SJCRH30 (cell line): Measurements from ENCODE around the gene TACC2. TPM values are rescaled to one million over a fixed set of nuclear protein-coding genes. Genes with fewer than 3 reads are reported as not detected.
"Not testable (repeated sequence)": the region's sequence is repeated elsewhere in the genome, so short reads cannot be mapped to it uniquely, and the experiment has no call there.

ENCODE experiments used
- DNase-seq, 2 experiments: peaks; one replicate each; pipeline ENCODE4 v3.0.0-alpha.2; 2015 to 2020
- H3K27ac ChIP-seq: fragments of 250-450 bp; sonication (Bioruptor Pico); 2 replicates; pipeline ENCODE4 v1.5.1; 2020; ENCODE audit warnings: mild to moderate bottlenecking, moderate library complexity
- H3K27me3 ChIP-seq: fragments of 250-450 bp; sonication (Bioruptor Pico); 2 replicates; pipeline ENCODE4 v1.5.1; 2020; ENCODE audit warnings: mild to moderate bottlenecking, moderate library complexity
- H3K36me3 ChIP-seq: fragments of 250-450 bp; sonication (Bioruptor Pico); 2 replicates; pipeline ENCODE4 v1.5.1; 2020; ENCODE audit warnings: mild to moderate bottlenecking, moderate library complexity
- H3K4me1 ChIP-seq: fragments of 250-450 bp; sonication (Bioruptor Pico); 2 replicates; pipeline ENCODE4 v1.5.1; 2020; ENCODE audit warnings: mild to moderate bottlenecking, moderate library complexity
- H3K4me3 ChIP-seq: fragments of 250-450 bp; sonication (Bioruptor Pico); 2 replicates; pipeline ENCODE4 v1.5.1; 2020; ENCODE audit warnings: mild to moderate bottlenecking, moderate library complexity
- H3K9me3 ChIP-seq: fragments of 250-450 bp; sonication (Bioruptor Pico); replicated peaks from 2 replicates; pipeline ENCODE4 v1.5.1; 2020; ENCODE audit warnings: mild to moderate bottlenecking, moderate library complexity
- total RNA-seq: library from RNA; depleted of rRNA; stranded (reverse); fragments of >200 nt; shearing (Covaris generic); gene quantifications from 2 replicates; pipeline ENCODE4 v1.2.3, GENCODE V29; 2014; rRNA removed

TACC2 gene, protein sequence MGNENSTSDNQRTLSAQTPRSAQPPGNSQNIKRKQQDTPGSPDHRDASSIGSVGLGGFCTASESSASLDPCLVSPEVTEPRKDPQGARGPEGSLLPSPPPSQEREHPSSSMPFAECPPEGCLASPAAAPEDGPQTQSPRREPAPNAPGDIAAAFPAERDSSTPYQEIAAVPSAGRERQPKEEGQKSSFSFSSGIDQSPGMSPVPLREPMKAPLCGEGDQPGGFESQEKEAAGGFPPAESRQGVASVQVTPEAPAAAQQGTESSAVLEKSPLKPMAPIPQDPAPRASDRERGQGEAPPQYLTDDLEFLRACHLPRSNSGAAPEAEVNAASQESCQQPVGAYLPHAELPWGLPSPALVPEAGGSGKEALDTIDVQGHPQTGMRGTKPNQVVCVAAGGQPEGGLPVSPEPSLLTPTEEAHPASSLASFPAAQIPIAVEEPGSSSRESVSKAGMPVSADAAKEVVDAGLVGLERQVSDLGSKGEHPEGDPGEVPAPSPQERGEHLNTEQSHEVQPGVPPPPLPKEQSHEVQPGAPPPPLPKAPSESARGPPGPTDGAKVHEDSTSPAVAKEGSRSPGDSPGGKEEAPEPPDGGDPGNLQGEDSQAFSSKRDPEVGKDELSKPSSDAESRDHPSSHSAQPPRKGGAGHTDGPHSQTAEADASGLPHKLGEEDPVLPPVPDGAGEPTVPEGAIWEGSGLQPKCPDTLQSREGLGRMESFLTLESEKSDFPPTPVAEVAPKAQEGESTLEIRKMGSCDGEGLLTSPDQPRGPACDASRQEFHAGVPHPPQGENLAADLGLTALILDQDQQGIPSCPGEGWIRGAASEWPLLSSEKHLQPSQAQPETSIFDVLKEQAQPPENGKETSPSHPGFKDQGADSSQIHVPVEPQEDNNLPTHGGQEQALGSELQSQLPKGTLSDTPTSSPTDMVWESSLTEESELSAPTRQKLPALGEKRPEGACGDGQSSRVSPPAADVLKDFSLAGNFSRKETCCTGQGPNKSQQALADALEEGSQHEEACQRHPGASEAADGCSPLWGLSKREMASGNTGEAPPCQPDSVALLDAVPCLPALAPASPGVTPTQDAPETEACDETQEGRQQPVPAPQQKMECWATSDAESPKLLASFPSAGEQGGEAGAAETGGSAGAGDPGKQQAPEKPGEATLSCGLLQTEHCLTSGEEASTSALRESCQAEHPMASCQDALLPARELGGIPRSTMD (N-terminal part only)
- 25.9 and 30.5 TPM in 2 replicates for total RNA-seq

DNA sequence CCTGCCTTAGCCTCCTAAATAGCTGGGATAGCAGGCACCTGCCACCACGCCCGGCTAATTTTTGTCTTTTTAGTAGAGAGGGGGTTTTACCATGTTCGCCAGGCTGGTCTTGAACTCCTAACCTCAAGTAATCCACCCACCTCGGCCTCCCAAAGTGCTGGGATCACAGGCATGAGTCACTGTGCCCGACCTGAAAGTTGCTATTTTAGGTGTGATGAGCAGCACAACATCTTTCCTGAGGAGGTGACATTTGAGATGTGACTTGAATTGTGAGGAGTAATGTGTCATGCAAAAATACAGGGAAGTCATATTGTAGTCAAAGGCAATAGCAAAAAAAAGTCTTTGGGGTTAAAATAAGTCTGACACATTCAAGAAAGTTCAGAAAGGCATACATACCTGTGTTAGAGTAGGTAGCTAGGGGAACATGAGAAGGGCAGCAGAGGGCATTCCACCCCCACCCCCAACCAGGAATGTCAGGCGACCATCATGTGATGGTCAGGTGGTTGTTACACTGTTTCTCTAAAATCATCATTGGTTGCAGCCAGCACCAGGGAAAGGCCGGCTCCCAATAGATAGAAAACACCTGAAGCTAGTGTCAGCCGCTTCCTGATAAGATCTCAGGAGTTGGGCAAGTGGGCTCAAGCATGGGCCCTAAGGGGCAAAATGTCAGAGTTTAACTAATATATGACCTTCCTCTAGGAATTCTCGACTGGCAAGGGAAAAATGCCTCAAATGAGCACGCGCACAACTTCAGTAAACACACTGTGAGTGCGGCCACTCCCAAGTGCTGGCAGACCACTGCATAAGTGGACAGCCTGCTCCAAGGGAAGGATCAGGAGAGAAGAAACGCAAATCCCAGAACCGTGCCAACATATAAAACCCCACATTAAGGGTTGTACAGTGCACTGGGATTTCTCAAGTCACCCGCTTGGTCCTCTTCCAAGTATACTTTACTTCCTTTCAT lies at the start of gene TACC2:
TSS of gene TACC2 (plus strand) at position 803 of the 964 bp plus-strand sequence. CDS start 32,819 bp downstream, outside the sequence.
- Histone ChIP-seq H3K36me3 (no peaks in the 10 kb centered on the region), H3K4me3 (no peak within 1 kb of the TSS), H3K27me3 (no peaks in the 10 kb centered on the region)

DNA sequence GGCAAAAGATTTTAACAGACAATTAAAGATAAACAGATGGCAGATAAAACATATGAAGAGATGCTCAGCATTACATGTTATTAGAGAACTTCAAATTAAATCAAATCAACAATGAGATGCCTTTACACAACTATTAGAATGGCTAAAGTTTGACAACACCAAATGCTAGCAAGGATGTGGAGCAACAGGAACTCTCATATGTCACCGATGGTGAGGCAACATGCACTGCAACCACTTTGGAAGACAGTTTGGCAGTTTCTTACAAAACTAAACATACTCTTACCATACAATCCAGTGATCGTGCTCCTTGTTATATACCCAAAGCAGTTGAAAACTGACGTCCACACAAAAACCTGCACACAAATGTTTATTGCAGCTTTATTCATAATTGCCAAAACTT lies 47.4 kb upstream of the TACC2 start:
- Histone ChIP-seq H3K9me3 (no peaks in the 10 kb centered on the region), H3K27ac (no peak overlapping the region), H3K36me3 (no peaks in the 10 kb centered on the region), H3K27me3 (no peaks in the 10 kb centered on the region), H3K4me3 (no peak overlapping the region), H3K4me1 (no peaks in the 10 kb centered on the region)
- no peak for DNase-seq

More for the DNA sequence above, at the start of gene TACC2:
- no peak within 1 kb of the TSS for H3K27ac ChIP-seq
- no peak for DNase-seq
- H3K9me3 ChIP-seq = peaks cover 3% of the 10 kb centered on the region; the same call in 1 of the 2 replicates
- H3K4me1 ChIP-seq = no peaks in the 10 kb centered on the region

DNA sequence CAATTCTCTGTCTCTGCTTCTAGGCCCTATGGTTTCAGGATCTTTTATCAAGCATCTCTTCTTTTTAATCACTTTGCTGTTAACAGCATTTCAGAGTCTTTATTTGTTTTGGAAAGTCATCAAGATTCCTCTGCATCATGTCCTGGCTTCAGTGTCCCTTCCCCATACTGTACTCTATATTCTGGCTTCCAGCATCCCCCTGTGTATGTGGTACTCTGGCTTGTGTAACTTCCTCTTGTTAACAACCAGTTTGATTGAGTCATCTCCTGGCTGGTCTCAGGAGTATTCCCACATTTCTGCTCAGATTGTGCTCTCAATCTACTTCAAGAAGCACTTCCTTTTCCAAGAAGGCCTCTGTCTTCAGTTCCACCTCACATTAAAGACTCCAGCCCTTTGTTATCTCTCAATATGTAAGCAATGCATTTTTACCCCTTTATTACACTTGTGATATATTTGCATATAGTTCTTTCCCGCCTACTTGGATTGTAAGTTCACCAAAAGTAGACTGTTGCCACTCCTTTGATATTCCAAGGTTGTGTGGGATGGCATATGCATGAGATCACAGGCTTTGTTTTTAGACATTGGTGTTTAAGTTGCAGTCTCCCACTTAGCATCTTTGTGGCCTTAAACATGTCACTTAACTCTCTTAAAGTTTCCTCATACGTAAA lies 46.1 kb upstream of the TACC2 start:
- Histone ChIP-seq H3K4me1 (no peaks in the 10 kb centered on the region), H3K27me3 (no peaks in the 10 kb centered on the region), H3K9me3 (no peaks in the 10 kb centered on the region), H3K36me3 (no peaks in the 10 kb centered on the region), H3K27ac (no peak overlapping the region), H3K4me3 (no peak overlapping the region)
- DNase-seq = no peak

DNA sequence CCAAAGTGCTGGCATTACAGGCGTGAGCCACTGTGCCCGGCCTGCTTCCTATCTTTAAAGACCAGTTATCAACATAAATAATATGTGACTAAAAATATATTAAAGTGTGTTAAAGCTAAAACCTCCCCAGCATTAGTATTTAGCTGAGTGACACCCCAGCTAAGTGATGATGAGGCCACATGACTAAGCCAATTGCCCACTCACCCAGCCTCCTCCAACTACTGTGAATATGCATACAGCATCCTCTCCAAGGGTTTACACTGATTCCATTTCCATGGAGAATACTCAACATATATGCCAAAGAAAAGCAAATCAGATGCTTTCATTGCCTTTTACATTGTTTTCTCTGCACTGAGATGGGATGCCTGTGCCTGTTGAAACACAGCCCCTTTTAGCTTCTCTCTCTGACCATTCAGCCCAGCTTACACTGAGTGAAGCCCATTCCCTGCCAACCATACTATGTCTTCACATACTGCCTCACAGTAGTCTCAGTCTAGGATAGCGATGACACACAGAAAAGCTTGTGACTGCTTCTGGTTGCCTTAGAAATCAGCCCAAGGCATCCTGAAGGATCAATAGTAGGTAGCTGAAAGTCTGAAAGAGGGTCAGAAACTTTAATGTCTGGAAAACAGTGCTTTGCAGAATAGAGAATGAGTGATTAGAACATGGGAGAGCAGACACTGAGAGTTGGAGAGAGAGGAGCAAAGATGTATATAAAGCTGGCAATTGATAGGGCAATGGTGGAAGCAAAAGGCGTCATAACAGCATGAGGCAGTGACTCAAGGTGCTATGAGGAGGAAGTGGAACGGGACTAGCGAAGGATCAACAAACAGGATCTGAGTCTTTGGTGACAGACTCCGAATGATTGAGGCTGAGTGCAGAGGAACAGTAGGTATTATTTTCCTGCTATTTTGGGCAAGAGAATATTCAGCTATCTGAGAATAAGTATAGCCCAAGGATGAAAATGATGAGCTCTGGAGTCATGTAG lies 41.3 kb upstream of the TACC2 start:
- Histone ChIP-seq H3K27me3 (no peaks in the 10 kb centered on the region), H3K9me3 (no peaks in the 10 kb centered on the region), H3K36me3 (no peaks in the 10 kb centered on the region), H3K27ac (no peak overlapping the region), H3K4me3 (no peak overlapping the region), H3K4me1 (no peaks in the 10 kb centered on the region)
- no peak for DNase-seq

DNA sequence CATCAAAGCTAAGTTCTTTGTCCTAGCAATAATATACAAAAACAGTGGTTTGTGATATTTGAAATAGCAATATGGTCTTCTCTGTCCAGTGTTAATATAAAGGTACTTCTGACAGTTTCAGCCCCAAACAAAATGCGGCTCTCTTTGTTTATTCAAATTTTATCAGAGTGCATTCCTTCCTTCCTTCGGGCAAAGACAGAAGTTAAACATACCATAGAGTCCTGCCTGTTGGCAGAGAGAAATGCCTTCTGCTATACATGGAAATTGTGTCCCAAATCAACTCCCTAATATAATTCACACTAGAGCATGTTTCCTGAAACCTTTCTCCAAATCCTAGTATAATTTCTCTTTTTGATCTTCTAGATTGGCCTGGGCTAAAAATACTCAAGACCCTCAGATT lies 39.9 kb upstream of the TACC2 start:
- no peaks in the 10 kb centered on the region for H3K9me3 ChIP-seq
- no peaks in the 10 kb centered on the region for H3K36me3 ChIP-seq
- H3K4me3 ChIP-seq = no peak overlapping the region
- H3K4me1 ChIP-seq = no peaks in the 10 kb centered on the region
- no peak overlapping the region for H3K27ac ChIP-seq
- H3K27me3 ChIP-seq = no peaks in the 10 kb centered on the region
- no peak for DNase-seq

DNA sequence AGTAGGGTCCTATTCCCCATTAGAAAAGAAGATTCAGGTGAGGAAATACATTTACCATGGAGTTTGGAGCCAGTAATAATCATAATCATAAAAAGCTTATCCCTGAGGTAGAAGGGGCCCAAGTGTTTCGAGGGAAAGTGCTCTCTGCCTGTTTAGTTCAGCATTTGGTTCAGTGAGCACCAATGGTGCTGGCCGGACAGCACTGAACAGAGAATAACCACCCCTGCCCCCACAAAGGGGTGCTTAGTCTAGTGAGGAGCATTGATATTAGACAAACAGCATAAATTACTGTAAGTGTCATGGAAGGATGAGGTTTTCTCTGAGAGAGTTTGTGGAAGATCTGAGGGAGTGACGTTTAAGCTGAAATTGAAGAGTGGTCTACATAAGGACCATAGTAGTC lies 39.5 kb upstream of the TACC2 start:
- Histone ChIP-seq H3K27me3 (no peaks in the 10 kb centered on the region), H3K9me3 (no peaks in the 10 kb centered on the region), H3K36me3 (no peaks in the 10 kb centered on the region), H3K4me3 (no peak overlapping the region), H3K4me1 (no peaks in the 10 kb centered on the region), H3K27ac (no peak overlapping the region)
- no peak for DNase-seq

DNA sequence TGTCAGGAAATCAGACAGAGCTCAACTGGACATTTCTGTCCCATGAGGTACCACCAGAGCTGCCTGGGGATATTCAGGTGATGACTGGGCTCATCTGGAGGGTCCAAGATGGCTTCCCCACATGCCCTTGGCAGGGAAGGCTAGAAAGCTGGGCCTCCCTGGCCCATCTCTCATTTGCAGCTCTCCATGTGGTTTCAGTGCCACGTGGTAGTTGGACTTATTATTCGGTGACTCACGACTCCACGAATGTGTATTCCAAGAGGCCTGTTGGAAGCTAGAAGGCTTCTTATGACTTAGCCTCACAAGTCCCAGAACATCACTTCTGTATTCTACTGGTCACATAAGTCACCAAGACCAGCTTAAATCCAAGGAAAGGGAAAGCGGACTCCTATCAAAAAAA lies 36.7 kb upstream of the TACC2 start:
- H3K9me3 ChIP-seq = no peaks in the 10 kb centered on the region
- H3K4me3 ChIP-seq = no peak overlapping the region
- H3K4me1 ChIP-seq = no peaks in the 10 kb centered on the region
- no peak overlapping the region for H3K27ac ChIP-seq
- H3K36me3 ChIP-seq = no peaks in the 10 kb centered on the region; the same call in 1 of the 2 replicates
- no peak for DNase-seq
- no peaks in the 10 kb centered on the region for H3K27me3 ChIP-seq

DNA sequence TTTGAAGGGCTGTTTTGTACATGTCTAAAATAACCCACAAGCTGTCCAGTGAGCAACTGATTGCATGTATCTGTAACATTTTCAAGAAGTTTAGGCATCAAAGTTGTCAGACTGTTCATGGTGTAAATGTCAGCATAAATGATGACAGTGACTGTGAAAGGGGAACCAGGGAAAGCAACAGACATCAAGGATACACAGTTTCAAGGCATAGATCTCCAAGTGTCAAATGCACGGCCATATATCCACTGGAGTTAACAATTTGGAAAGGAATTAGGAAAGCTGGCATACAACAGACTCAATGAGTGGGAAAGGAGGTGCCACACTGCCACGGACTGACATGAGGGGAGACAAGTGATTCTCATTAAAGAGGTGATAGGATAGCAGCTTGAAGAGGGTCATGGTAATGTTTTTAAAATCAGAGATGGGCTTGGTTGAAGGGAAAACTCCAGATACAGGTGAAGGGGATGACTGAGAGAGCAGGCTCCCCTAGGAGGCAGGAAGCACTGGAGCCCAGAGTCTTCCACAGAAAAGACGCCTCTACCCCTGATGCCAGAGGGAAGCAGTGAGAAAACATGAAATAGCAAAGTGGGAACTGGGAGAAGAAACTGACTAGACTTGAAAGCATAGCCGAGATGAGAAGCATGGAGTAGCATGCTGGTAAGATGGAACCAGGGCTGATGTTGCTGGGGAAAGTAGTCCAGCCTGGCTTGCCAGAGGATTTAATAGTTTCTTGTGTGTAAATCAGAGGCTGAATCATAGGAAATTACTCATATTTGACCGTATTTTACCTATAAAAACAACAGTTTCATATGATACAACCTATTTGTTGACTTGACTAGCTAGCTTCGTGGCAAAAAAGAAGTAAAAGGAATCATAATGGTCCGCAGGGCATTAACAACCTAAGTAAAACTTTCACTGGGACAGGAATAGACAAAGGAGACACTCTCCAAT lies 32.6 kb upstream of the TACC2 start:
- no peaks in the 10 kb centered on the region for H3K27me3 ChIP-seq
- peaks cover 12% of the 10 kb centered on the region for H3K36me3 ChIP-seq
- DNase-seq = no peak
- no peak overlapping the region for H3K4me3 ChIP-seq
- H3K27ac ChIP-seq = no peak overlapping the region
- H3K9me3 ChIP-seq = no peaks in the 10 kb centered on the region
- no peaks in the 10 kb centered on the region for H3K4me1 ChIP-seq

DNA sequence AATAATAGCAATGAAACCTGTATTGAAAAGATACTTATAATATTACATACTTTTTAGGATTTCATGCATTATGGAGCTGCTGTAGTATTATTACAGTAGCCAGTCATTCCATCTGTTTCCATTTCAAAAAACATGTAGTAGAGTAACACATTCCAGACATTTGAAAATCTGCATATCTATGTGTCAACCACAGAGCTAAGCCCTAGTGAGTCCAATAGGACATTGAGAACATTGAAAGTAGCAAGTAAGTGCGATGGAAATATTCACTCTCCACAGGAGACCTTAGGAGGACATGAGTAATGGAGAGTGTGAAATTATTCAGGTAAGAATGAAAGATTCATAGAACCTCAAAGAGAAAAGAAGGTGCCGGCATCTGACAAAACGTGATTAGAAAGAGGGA lies 29.3 kb upstream of the TACC2 start:
- Histone ChIP-seq H3K36me3 (peaks cover 18% of the 10 kb centered on the region), H3K4me1 (no peaks in the 10 kb centered on the region), H3K27ac (no peak overlapping the region), H3K27me3 (no peaks in the 10 kb centered on the region), H3K4me3 (no peak overlapping the region), H3K9me3 (no peaks in the 10 kb centered on the region)
- DNase-seq = no peak

DNA sequence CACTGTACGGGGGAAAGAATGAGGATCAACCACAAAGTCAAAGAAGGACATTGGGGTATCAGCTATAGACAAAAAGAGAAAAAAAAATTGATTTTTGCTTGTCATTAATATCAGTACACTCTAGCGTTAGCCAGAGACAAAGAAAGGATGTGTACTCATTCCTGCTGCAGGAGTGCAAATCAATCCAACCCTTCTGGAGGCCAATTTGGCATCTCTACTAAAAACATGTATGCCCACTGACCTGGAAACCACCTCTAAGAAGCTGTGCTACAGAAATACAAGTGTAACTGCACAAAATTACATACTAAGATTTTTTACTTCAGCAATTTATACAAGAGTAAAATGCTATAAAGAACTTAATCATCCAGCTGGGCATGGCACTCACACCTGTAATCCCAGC lies 27.5 kb upstream of the TACC2 start:
- Histone ChIP-seq H3K4me3 (no peak overlapping the region), H3K27me3 (no peaks in the 10 kb centered on the region), H3K4me1 (no peaks in the 10 kb centered on the region), H3K36me3 (peaks cover 35% of the 10 kb centered on the region), H3K27ac (no peak overlapping the region), H3K9me3 (no peaks in the 10 kb centered on the region)
- DNase-seq = no peak

DNA sequence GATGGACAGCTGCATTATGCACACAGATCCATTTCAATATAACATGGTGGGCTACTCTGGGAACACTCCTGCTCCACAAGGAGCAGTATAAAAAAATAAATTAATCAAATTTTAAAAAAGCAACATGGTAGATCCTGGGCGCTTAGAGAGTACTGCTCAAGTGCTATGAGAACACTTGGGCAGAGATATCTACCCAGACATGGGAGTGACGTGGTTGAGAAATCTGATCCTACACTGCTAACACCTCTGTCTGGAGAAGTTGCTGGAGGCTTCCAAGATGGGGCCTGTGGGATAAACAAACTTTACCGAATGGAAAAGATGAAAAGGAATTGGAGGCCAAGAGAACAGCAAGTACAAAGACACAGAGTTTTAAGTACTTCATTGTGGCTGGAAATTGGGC lies 23.0 kb upstream of the TACC2 start:
- H3K27me3 ChIP-seq = no peaks in the 10 kb centered on the region
- H3K36me3 ChIP-seq = peaks cover 51% of the 10 kb centered on the region
- no peak for DNase-seq
- H3K4me1 ChIP-seq = no peaks in the 10 kb centered on the region
- no peak overlapping the region for H3K27ac ChIP-seq
- no peak overlapping the region for H3K4me3 ChIP-seq
- H3K9me3 ChIP-seq = no peaks in the 10 kb centered on the region

DNA sequence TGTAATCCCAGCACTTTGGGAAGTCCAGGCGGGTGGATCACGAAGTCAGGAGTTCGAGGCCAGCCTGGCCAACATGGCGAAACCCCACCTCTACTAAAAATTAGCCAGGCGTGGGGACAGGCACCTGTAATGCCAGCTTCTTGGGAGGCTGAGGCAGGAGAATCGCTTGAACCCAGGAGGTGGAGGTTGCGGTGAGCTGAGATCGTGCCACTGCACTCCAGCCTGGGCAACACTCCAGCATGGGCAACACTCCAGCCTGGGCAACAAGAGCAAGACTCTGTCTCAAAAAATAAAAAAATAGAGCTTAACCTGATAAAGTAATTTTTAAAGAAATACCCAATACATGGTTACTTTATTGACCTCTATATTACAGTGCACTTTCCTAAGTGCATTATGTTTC lies 19.9 kb upstream of the TACC2 start:
- H3K4me1 ChIP-seq, H3K4me3 ChIP-seq, DNase-seq, H3K27ac ChIP-seq, H3K27me3 ChIP-seq, H3K9me3 ChIP-seq: not testable (repeated sequence)
- H3K36me3 ChIP-seq = peaks cover 58% of the 10 kb centered on the region
